Activated CD4-positive, CD25-positive, alpha-beta regulatory T cell (primary cell): ENCODE data around the gene HDAC4.

Source experiments
- DNase-seq, 4 experiments: peaks; one replicate each; lab custom pipeline; 2025; lab: John Stamatoyannopoulos, UW

The HDAC4 gene

DNA sequence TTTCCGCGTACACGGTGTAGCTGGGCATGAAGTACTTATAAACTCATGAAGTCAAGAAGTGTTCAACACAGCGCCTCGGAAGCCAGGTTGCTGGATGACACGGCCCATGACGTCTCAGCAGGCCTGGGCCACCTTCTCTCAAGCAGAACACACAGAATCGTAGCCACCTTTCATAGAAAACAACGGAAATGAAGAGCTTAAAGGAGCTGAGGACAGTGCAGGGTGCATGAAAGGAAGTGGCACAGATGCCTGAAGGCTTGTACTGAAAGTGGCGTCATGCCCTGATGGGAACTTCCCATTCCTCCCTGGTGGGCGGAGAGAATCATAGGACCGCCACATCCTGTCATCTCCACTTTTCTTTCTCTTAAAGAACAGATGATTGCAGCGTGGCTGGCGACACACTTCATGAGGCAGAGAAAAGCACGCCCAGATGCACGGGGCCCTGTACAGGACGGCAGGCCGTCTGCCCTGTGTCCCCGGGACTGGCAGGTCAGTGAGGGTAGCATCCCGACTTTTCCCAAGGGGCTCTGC is 31.1 kb downstream of the HDAC4 start:
- DNase-seq = peak; percentile 32 to 57 (median 48)

DNA sequence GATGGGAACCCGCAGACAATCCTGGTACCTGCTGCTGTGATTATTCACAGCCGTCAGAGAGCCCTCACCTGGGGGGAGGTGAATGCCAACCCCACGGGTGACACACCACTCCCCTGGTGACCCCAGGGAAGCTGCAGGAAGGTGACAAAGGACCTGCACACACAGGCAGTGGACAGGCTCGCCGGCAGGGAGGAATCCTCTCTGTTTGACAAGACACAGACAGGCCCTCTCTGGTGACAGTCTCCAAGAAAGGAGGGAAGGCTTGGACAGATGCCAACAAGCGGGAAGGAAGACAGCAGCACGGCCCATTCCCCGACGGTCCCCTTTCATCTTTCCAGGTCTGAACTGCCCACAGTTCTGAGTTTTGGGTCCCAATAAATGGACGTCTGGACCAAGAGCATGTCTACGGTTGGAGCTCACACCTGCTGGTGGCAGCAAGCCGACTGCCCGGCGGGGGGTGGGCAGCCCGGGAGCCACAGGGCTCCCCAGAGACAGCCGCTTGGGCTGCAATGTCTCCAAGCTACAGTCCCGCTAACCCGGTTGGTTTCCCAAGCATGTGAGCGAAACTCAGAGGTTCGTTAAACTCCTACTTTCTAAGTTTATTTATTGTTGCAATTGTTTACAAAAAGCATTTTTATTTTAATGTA is 31.8 kb downstream of the HDAC4 start:
- no peak for DNase-seq

DNA sequence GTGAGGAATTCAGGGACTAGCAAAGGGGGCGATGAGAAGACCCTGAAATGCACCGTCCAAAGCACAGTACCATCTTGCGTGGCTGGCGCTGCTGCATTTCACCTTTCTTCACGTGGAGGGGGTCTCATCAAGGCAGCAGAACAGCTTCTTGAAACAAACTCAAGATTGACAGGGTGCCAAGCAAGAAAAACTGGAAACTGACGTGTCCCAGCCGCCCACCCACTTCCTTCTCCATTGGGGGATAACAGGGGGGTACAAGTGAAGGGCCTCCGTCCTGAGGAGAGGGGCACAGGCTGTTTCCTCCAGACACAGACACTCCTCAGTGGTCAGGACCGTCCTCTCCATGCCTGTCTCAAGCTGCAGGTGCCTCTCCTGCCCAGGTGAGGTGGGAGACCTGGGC is 32.5 kb downstream of the HDAC4 start:
- DNase-seq = no peak

DNA sequence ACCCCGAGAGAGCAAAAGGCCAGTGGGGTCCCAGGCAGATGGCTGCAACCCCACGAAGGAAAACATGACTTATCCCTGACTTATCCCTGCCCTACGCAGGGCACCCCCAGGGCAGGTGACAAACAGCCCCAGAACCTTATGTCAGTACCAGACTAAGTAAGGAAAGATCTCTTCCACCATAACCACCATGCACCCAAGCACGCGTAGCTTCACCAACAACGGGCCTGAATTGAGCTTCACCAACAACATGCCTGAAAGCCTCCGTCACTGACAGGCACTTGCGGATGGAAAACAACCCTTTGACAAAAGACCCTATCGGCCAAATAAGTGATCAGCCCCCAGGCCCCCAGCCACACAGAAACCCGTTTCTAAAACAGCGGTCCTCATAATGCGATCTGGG is 34.1 kb downstream of the HDAC4 start:
- DNase-seq = no peak

DNA sequence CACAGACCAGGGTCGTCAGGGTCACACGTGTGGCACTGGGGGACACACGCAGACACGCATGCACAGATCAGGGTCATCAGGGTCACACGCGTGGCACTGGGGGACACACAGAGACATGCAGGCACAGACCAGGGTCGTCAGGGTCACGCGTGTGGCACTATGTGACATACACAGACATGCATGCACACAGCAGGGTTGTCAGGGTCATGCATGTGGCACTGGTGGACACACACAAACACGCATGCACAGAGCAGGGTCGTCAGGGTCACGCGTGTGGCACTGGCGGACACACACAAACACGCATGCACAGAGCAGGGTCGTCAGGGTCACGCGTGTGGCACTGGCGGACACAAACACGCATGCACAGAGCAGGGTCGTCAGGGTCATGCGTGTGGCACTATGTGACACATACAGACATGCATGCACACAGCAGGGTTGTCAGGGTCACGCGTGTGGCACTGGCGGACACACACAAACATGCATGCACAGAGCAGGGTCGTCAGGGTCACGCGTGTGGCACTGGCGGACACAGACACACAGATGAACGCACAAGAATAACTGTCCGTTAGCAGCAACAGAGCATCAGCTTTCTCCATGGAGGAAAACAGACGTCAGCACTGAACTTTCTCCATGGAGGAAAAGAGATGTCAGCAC is 34.9 kb downstream of the HDAC4 start:
- DNase-seq = no peak

DNA sequence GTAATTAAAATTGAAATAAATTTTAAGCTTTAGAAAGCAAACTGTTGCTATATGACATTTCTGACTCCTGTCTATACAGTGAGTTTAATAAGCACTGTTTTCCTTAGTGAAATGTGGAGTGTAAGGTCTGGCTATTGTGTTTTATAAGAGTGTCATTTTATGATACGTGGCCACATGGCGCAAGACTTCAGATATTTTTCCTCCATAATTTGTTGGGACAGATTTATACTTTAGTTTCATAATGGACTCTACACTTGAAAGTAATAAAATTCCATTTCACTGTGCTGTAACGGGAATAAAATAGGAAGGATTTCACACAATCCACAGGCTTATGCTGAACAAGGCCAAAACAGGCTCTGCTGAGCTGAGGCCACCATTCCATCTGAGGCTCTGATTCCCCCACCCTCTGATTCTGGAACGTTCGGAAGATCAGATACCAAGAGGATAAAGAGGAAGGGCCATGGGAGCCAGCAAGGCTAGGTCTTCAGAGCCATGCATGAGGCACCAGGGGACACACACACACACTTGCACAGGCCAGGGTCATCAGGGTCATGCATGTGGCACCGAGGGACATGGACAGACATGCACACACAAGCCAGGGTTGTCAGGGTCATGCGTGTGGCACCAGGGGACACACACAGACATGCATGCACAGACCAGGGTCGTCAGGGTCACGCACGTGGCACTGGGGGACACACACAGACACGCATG is 35.6 kb downstream of the HDAC4 start:
- DNase-seq = no peak

DNA sequence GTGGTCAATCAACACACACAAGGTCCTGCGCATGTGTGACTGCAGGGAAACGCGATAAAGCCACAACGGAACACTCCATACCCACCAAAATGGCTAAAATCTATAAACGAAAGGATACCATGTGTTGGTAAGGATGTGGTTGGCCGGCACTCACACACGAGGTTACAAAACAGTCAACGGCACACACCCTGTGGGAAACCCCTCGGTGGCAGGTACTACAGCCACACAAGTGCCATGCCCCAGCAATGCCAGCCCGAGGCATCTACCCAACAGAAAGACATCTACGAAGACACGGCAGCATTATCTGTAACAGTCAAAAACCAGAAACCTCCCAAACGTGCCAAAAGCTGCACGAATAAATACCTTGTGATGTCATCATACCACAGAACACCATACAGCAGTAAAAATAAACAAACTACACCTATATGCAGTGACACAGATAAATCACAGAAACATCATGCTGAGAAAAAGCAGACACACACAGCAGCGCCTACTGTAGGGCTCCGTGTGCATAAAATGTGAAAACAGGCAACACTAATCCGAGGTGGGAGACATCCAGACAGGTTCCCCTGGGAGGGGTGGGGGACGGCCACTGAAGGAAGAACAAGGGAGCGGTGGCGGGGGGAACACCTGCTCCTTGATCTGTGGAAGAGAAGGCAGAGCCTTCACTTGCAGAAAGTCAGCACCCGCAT is 36.7 kb downstream of the HDAC4 start:
- DNase-seq = no peak

DNA sequence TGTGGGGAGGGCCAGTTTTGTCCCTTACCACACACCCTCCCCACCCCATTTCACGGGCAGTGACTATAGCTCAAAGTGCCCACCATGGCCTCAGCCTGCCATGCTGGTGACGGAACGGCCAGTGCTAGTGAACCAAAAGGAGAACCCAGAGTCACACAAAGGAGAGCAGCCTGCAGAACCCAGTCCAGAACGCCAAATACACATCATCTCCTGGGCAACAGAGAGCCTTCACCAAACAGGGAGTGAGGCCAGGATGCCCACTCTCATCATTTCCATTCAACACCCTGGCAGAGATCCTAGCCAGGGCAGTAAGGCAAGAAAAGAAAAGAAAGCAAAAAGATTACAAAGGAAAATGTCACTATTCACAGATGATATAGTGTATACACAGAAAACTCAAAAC is 38.3 kb downstream of the HDAC4 start:
- DNase-seq = no peak

DNA sequence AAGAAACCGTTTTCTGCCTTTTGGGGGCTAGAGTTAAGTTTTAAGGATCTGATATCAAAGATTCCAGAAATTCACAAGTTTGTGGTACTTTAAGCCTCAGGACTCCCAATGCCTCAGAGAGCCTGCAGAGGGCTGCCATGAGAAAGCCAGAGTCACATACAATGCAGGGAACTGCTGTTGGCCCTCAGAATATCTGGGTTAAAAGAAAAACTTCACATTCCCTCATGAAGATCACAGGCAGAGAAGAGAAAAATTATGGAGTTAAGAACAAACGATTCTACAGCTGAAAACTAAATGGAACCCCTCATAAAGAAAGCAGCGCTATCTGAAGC is 39.5 kb downstream of the HDAC4 start:
- DNase-seq = no peak

DNA sequence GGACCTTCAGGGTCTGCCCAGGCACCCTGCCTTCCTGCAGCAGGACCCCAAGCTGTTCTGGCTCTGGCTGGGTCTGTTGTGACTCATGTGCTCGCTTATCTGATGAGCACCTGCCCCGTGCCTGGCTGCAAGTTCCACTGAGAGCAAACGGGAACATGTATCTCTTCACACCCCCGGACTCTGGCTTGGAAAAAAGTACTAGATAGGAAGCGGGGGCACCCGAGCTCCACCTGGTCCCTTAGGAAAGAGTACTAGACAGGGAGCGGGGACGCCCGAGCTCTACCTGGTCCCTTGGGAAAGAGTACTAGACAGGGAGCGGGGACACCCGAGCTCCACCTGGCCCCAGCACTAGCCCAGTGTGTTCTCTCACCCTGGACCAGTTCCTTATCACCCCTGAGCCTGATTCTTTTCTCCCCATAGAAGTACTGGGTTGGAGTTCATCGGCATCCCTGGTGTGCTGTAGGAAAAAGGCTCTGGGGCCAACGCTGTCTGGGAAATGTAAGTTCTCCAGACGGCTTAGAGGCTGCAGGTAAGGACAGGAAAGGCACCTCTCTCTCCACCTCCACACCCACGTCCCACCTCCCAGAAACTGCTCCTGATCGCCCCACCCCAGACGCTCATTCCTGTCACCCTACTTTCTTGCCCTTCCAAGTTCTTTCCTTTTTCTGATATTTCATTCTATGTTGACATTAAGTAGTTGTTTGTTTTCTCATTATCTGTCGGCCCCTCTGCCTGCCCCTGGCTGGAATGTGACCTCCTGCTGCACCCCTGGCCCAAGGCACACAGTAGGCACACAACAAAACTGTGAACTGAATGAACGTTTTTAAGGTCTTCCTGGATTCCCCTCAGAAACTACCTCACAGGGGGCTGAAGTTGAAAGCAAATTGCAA is 40.2 kb downstream of the HDAC4 start:
- no peak for DNase-seq

DNA sequence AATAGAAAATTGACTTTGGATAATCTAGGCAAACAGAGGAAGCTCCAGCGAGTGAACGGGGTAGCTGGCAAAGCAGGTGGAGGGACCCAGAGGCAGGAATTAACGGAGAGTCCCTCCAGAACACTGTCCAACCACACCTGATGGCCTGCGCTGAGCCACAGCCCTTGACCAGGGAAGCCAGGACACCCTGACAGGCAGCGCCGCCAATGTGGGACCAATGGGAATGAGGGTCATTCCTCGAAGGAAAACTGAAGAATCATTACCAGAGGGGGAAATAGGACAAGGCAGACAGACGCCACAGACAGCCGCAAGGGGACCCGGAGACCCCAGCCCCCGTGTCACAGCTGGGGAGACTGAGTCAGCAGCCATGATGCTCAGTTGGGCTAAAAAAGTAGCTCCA is 40.8 kb downstream of the HDAC4 start:
- no peak for DNase-seq

DNA sequence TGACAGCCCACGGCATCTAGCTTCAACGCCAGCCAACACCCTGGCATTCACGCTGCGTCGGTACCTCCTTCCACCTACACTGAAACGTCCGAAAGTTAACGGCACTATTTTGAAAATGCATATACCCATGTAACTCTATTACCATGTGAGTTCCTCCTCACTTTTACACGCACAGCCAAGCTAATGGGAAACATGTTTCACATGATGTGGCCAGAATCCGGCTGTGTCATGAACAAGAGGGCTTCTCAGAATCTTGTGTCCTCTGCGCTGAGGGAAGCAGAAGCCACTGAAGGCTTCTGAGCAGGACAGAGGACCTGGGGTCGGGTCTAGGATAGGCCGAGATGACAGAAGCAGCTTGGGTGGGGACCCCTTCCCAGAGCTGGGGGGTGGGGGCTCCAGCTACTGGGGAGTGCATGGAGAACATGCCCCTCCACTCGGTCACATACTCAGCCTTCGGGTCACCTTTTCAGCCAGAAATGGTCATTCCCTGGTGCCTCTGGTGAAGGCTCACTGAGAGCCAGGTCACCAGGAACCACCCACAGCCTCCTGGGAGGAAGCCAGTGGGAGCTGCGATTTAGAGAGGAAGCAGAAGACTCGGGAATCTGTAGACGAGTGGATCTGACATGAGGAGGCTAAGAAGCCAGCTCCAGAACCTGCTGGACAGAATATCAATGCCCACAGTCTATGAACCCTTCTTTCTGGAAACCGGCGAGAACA is 41.5 kb downstream of the HDAC4 start:
- no peak for DNase-seq

DNA sequence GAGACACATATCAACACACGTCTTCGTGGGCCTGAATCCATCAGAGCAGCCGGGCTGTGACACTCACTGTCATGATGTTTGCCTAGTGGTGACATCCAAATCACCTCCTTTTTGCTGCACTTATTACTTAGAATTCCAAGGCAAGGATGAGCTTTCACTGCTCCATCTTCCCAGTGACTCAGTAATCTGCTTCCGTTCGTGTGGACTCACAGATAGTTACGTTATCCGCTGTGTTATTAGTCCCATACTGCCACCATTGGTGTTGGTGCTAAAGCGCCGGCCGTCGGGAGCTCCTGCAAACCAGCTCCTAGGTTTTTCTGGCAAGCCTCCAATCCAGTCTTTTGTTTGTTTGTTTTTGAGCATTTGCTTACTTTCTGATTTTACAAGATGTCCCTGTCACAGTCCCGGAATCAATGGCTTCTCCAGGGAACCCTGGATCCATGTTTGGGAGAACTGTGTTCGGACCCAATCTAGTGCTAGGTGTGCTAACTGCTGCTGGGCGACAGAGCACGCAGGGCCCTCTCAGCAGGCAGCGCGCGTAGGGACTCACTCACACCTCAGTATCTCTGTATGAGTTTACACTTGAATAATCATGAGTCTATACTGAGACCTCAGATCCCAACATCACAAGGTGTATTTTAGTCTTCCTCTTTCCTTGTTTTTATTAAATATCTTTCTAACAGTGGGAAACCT is 42.6 kb downstream of the HDAC4 start:
- DNase-seq = no peak

DNA sequence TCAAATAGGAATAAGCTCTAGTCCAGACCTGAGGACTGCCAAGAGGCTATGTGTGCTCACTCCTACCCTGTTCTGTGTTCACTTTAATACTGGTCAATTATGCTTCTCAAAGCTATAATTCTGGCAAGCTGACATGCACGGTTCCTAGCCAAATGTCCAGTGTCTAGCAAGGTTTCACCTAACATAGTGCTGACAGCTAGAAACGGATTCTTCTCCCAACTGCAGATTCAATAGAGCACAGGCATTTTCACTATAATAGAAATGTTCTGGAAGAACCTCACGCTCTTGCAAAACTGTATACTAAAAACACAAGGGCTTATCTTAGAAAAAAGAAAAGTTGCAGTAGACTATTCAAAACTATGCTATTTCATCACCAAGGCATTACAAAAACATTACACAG is 45.1 kb downstream of the HDAC4 start:
- no peak for DNase-seq

DNA sequence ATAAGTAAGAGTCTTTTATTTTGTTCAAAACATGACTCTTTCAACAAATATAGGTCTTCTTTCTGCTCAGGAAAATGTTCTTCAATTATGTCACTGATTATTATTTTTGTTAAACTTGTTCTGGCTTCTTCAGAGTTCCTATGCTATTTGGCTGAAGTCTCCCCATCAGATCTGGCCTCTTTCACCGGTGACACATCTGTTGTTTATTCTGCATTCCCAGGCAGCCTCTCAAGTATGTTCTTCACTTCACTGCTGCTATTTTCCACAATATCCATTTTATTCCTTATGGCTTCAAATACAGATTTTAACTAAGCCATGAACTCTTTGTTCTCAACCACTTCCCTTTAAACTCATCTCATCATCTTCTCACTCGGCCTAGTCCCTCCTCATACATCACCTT is 45.7 kb downstream of the HDAC4 start:
- no peak for DNase-seq

DNA sequence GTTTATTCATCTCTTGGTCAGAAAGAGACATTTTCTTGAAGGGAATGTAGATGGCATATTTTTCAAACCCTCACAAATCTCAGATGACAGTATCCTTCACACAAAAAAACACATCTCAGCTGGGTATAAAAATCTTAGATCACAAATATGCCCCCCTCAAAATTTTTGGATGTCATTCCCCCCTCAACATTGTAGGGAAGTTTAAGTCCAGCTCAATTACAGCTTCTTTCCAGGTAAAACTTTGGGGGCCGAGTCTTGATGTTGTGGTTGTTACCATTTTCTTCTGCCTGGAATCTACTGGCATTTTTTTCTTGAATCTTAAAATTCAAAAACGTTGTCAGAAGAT is 46.1 kb downstream of the HDAC4 start:
- DNase-seq = no peak

DNA sequence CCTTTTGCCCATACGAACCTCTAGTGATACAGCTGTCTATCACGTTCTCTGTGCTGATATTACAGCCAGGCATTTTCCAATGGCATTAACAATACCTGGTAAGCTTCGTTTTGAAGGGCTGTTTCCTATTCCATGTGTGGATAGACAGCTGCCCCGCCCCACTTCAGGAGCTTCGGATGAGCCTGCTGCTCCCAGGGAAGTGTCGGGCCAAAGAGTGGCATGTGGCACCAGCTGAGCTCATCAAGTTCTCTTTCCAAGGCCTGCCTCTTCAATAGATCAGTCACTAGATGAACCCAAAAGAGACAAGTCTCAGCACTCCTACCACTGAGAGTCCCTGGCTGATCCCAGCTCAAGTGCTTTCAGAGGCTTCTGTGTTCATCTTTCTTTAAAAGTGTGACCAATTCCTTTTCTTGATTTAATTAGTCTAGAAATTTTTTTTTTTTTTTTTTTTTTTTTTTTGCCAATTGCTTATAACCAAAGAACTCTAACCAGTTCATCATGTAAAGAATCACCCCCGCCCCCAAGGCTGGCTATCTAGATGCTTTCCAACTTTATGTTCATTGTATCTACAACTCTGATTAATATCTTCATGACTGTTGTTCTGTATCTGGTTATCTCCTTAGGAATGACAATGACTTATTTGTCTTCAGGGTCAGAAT is 46.6 kb downstream of the HDAC4 start:
- DNase-seq = no peak

DNA sequence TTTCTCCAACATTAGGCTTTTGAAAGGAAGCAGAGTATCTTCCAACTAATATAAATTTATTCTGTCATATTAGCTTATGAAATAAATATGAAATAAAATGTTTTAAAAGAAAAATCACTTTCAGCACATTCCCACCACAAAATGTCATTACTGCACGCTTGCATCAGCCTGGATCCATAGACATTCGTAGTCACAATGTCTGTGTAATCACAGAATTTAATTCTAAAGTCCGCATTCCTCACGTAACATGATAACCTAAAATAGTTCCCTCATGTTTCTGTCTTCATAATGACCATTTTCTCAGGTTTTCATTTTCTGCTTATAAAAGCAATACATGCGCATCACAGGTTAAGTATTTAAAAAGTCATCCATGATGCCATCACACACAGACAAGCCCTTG is 47.1 kb downstream of the HDAC4 start:
- no peak for DNase-seq

DNA sequence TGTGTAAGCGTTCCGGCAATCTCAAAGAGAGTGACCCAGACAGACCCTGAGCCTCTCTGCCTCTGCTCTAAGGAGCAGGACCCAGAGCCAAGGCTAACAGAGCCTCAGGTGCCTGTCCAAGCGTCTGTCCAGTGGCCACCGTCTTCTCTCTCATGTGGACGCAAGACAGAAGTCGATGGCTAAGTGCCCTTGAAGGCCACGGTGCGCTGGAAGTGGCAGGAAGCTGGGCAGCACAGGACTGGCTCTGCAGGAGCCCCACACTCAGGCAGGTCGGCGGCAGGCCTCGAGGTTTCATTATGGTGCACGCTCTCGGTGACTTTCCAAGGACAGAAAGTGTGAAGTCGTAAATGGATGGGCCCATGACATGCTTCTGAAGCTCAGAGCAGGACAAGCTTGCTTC is 49.1 kb downstream of the HDAC4 start:
- no peak for DNase-seq
